Measurements from ENCODE around the gene SLC3A2.
"Not testable (repeated sequence)": the region's sequence is repeated elsewhere in the genome, so short reads cannot be mapped to it uniquely, and the experiment has no call there.

GRCh38 chr11:62840721-62841360 is 39.9 kb upstream of the SLC3A2 start:
- not testable (repeated sequence) for TF ChIP-seq EZH2 (IDR thresholded peaks at IDR 0.05; ENCODE audit: borderline replicate concordance, low read depth, low read length, severe bottlenecking); CTCF (IDR thresholded peaks at IDR 0.05; ENCODE audit: extremely low read depth in 1 of 2, insufficient read depth in 1 of 2, low read depth in 1 of 2, low read length in 2 of 2); POLR2AphosphoS5 (IDR thresholded peaks at IDR 0.05; ENCODE audit: insufficient read depth, low read depth, low read length)

All from endothelial cell of umbilical vein (primary cell).